SKM-1 (cell line): ENCODE data around the gene WNT5B.
"Not testable (repeated sequence)": the region's sequence is repeated elsewhere in the genome, so short reads cannot be mapped to it uniquely, and the experiment has no call there.

Source experiments
- DNase-seq: peaks from one replicate; lab custom pipeline; 2025; ENCODE audit not compliant: unreplicated experiment; lab: John Stamatoyannopoulos, UW

The WNT5B gene

DNA sequence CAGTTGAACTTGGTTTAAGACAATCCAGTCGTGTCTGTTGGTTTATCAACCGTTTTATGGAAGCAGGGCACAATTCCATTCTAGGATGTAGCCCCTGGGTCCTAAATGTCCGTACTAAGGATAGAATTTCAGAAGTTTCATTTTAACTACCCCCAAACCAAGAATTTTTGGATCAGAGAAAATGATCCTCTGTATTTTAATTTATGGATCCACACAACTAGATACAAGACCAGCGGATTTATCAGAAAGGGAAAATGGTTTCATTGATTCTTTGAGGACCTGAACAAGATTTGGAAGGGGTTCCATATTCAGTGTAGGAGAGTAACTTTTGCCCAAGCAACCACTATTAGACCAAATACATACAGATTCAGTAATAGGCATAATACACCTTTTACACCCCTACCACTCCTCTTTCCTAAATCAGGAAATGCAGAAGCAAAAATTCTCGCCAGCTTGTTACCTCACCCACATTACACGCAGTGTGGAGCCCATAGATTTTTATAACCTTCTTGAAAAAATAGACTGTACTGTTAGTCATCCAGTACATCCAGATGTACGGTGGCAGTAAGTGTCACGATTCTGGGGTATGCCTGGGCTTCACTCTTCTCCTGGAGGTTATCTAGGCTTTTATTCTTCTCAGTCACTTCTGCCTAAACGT lies 33.2 kb upstream of the WNT5B start:
- DNase-seq = no peak

DNA sequence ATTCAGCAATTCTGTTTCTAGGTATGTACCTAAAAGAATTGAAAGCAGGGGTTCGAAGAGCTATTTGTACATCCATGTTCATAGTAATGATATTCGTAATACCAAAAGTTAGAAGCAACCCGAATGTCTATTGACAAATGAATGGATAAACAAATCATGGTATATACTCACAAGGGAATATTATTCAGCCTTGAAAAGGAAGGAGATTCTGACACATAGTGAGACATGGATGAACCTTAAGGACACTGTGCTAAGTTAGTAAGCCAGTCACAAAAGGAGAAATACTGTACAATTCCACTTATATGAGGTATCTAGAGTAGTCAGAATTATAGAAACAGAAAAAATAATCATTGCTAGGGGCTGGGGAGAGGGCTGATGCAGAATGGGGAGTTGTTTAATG lies 30.3 kb upstream of the WNT5B start:
- no peak for DNase-seq

DNA sequence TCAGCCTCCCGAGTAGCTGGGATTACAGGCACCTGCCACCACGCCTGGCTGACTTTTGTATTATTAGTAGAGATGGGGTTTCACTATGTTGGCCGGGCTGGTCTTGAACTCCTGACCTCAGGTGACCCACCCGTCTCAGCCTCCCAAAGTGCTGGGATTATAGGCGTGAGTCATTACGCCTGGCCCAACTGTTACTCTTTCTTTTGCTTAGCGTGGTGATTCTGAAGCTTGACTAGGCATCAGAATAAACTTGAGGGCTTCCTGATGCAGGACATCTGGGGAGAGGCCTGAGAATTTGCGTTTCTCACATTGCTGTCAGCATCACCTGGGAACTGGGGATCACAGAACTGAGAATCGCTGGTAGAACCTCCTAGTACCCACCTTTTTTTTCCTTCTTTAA lies 26.3 kb upstream of the WNT5B start:
- not testable (repeated sequence) for DNase-seq

DNA sequence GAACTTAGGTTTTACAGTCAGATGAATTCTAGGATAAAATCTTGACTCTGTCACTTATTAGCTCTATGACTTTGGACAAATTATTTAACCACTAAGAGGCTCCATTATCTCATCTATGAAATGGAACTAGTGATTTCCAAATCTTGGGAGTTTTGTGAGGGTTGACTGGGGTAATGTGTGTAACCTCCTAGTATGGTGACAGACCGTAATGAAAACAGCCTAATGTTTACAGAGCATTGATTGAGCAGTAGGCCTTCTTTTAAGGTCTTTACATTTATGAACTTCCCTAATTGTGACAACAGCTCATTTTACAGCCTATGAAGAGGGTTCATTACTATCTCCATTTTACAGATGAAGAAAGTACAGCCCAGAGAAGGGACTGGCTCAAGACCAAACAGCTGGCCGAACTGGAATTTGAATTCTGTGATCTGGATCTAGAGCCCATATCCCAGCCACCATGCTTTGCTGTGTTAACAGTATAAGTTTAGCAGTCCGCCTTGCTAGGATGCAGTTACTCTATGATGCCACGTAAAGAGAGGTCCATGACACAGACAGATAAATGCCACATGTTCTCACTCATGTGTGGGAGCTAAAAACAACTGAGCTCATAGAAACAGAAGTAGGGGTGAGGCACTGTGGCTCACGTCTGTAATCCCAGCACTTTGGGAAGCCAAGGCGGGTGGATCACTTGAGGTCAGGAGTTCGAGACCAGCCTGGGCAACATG lies 25.6 kb upstream of the WNT5B start:
- DNase-seq = no peak

GRCh38 chr12:1604464-1604863 lies 24.6 kb upstream of the WNT5B start:
- no peak for DNase-seq

DNA sequence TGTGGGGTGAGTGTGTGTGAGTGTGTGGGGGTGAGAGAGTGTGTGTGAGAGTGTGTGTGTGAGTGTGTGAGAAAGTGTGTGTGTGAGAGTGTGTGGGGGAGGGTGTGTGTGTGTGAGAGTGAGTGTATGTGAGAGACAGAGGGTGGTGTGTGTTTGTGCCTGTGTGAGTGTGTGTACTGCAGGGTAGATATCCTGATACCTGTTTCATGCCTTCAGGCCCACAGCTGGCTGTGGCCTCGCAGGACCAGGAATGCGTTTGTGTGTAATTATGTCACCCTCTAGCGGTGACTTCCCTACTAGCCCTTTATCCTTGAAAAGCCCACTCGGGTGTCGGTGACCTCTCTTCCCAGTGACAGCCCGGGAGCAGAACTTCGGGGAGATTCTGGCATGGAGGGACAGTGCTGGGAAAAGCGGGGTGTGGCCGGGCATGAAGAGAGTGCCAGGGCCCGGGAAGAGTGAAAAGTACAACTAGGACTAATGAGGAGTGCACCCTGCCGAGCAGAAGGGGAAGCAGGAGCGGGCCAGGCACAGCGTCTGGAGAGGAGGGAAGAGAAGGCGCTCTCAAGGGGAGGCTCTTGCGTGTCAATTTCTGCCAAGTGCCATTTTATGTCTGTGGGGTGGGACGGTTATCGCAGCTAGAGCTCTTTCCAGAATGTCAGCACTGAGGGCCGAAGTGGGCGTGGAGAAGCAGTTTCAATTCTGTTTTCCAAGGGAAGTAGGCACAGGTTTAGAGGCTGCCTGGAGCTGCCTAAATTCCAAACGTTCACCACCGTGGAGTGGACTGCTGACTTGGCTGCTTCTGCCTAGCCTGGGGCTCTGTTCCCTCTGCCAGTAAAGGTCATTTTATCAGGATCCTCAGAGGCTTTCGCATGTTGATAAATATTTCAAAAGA lies 23.7 kb upstream of the WNT5B start:
- no peak for DNase-seq

DNA sequence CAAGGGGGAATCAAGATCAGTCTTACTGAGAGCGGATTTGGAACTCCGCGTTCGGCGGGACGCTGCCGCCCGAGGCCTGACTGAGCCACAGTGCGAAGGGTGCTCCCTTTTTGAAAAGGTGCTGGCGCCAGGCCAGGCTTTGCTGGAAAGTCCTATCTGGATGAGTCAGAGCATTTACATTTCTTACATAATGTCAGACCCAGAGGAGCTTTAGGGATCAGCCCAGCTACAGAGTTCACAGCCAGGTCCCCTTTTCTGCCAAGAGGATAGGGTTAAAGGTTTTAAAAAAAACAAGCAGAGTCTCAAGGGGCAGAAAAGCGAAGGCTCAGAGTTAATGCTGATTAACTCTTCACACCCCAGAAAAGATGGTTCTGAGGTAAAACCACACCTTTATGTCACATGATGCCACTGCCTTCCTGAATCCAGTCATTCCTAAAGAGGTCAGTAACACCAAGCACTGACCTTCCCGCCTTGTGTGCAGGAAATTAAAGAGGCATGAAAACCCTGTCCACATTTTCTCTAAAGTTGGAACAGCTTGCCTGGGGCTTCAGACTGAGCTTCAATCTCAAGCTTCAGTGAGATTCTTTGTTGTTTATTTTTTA lies 22.9 kb upstream of the WNT5B start:
- peak; percentile 18 for DNase-seq

GRCh38 chr12:1607940-1608712 lies 20.9 kb upstream of the WNT5B start:
- no peak for DNase-seq

DNA sequence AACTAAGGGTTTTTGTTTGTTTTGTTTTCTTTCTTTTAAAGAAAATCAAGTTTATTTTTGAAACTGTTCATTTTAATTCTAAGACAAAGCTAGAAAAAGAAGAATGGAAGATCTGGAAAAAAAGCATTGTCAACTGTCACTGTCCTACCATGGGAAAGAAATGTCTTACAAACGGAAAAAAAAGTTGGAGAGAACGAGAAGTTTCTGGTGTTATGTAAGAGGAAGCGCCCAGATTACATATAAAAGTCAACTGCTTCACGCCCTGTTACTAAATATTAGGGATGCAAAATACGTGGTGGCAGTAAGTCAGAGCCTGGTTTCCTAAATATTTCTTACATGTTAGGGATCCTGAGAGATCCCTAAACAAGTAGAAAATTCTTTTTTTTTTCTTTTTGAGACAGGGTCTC lies 20.3 kb upstream of the WNT5B start:
- DNase-seq = no peak

DNA sequence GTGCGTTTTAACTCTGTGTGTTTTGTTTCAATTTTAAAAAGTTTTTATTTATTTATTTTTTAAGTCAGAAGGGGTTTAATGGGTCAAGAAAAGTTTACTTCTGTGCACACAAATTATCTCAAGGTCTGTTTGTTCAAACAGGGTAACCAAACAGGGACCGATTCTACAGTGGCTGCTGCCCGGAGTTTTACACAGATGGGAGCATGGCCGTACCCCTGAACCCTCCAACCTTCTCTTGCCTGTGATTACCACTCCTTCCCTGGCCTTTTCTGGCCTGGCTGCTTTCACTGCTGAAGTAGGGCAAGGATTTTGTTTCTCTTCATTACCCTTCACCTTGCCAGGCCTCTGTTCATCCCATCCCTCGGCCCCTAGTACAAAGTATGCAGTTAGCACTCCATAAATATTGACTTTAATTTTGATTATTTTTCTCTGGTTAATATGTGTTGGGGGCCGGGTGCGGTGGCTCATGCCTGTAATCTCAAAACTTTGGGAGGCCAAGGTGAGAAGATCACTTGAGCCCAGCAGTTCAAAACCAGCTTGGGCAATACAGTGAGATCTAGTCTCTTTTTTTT lies 18.9 kb upstream of the WNT5B start:
- no peak for DNase-seq

DNA sequence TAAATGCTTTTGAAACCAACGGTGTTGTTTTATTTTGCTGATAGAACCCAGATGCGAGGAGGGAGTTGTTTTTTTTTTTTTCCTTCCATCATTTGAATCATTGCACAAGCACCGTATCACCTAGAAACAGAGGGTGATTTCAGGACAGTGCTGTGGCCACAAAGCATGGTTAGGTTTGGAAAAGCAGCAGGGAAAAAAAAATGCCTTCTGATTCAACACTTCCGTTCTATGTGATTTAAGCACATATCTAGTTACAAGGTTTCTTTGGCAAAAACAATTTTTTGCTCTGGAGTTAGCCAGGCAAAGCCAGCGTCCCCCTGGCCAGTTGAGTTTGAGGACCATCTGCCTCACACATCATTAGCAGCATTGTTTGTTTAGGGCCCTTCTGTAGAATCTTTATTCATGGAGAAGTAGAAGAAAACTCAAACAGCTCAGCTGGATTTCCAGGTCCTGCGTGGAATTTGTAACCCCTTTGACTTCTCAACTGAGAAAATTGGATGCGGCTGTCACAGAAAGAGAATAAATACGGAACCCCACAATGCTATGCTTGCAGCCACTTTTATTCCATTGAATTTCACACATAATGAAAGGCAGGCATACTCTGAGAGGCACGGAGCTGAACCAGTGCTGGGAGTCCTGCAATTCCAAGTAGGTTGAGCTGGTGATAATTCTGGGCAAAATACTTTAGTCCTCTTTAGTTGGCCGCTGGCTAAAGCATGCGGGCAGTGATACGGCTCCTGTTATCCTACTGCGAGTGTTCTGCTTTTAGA lies 17.0 kb upstream of the WNT5B start:
- no peak for DNase-seq

GRCh38 chr12:1613860-1614259 lies 15.2 kb upstream of the WNT5B start:
- DNase-seq = no peak

- DNase-seq = no peak
Observed at GRCh38 chr12:1614360-1614759, 14.7 kb upstream of the WNT5B start.

DNA sequence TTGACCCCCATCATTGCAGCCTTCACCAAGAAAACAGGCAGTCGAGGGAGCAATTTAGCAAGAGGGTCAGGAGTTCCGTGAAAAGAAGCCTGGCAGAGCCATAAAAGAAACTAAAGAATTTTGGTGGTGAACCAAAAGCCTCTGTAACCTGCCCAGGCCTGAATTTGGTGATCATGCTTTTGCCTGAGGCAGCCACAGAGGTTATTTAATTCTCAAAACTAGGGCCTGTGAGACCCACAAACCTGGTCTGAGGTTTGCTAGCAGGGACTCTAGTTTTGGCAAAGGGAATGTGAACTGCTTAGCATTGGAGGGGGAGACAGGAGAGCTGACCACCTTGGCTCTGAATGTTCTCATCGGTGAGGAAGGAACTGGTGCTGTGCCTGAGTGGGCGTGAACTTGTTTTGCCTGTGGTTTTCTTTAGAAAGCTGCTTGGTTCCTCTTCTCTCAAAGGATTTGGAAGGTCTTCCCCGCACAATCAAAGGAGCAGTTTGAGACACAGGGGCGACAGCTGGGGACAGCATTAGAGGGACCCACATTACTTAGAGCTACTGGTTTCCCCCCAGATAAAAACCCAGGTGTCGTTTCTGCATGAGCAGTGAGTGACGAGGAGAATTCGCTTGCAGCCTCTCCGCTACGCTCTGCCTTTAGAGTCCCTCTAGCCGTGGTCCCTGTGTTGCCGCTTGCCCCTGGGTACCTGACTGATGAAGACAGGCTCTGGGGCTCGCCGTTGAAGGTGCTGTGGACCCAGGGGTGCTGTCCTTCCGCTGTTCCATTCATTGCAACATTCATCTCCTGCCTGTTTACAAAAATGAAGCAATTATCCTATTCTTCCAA lies 12.6 kb upstream of the WNT5B start:
- no peak for DNase-seq

- DNase-seq = no peak
Observed at GRCh38 chr12:1618489-1618888, 10.5 kb upstream of the WNT5B start.

DNA sequence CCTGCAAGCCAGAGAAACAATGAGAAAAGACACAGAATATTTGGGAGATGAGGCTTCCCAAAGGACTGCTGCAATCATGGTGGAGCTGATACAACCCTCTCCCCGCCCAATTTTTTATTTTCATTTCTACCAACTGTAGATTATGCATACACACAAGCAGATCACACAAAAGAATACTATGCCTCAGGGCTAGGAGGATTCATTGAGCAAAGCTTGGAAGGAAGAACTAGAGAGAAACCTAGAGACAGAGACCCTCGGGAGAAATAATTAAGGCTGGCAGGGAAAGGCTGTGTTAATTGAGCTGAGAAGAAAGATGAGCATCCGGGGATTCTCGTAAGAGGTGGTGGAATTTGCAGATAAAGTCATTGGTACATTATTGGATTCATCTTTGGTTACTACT lies 9.9 kb upstream of the WNT5B start:
- no peak for DNase-seq

- peak; percentile 27 for DNase-seq
Observed at GRCh38 chr12:1619587-1619986, 9.4 kb upstream of the WNT5B start.

GRCh38 chr12:1620092-1620491 lies 8.9 kb upstream of the WNT5B start:
- no peak for DNase-seq

DNA sequence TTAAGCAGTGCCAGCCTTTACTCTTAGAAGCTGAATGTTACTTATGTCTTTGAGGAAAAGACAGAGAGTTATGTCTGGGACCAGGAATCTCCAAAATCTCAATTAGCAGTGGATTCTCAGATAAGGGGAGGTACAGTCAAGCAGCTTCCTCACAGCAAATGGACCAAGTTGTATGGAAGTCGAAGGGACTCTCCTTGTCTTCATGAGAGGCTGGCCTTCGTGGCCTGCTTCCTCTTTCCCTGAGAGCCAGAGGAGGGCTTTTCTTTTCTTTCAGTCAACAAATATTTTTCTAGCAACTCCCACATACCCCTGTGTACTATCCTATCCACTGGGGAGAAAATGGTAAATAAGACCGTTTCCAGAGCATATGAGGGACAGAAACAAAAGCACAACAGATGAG lies 6.6 kb upstream of the WNT5B start:
- no peak for DNase-seq
